K562 (cell line): ENCODE measurements around the gene SLC29A3. TPM values are rescaled to one million over a fixed set of nuclear protein-coding genes. Genes with fewer than 3 reads are reported as not detected.
A peak's percentile ranks its signal among the peaks of the same experiment; 100 is the strongest.

Experiments
- DDX20 ChIP-seq: fragments of 450-650 bp; IDR thresholded peaks from 2 replicates; pipeline ENCODE4 v1.6.1; 2016; ENCODE audit warnings: missing genetic modification characterization, low read depth, mild to moderate bottlenecking, missing compliant biosample characterization, moderate library complexity
- DNMT1 ChIP-seq: fragments of 450-650 bp; IDR thresholded peaks from 2 replicates; pipeline ENCODE4 v1.6.1; 2016; ENCODE audit warnings: antibody characterized with exemption, mild to moderate bottlenecking
- E2F6 ChIP-seq, 2 experiments: IDR thresholded peaks; 2 replicates each; pipeline ENCODE4 v1.6.1; 2011; ENCODE audit warnings: borderline replicate concordance in 1 of 2, control low read depth in 1 of 2, low read depth in 1 of 2, low read length in 1 of 2, mild to moderate bottlenecking in 1 of 2, mixed read lengths in 1 of 2, moderate library complexity in 1 of 2; ENCODE audit not compliant: insufficient read depth in 1 of 2, insufficient read length in 1 of 2, poor library complexity in 1 of 2, severe bottlenecking in 1 of 2; ENCODE audit errors: extremely low read depth in 1 of 2
- E4F1 ChIP-seq: fragments of 250-450 bp; sonication (Bioruptor Pico); IDR thresholded peaks from 2 replicates; pipeline ENCODE4 v1.5.0; 2021; ENCODE audit warnings: mild to moderate bottlenecking, borderline replicate concordance
- ELK1 ChIP-seq: sonication (generic); formaldehyde crosslinking; IDR thresholded peaks from 2 replicates; pipeline ENCODE4 v1.8.1; 2022; ENCODE audit warnings: missing genetic modification reagents
- FOXO4 ChIP-seq: fragments of 450-650 bp; formaldehyde crosslinking; IDR thresholded peaks from 2 replicates; pipeline ENCODE4 v1.4.0; 2020; ENCODE audit warnings: mild to moderate bottlenecking, moderate library complexity
- ID3 ChIP-seq, 2 experiments: fragments of 250-450 bp in 1 of 2; fragments of 450-650 bp in 1 of 2; sonication (Bioruptor Pico) in 1 of 2; IDR thresholded peaks; 2 replicates each; pipeline versions ENCODE4 v1.6.1 to v1.8.0; 2016 to 2021; ENCODE audit warnings: mild to moderate bottlenecking in 2 of 2, moderate library complexity in 2 of 2, missing compliant biosample characterization in 1 of 2, missing genetic modification characterization in 1 of 2
- KDM1A ChIP-seq, 2 experiments: fragments of 450-650 bp; IDR thresholded peaks; 2 replicates each; pipeline ENCODE4 v1.6.1; 2016; ENCODE audit warnings: mild to moderate bottlenecking in 2 of 2
- MBD2 ChIP-seq: sonication (generic); IDR thresholded peaks from 2 replicates; pipeline ENCODE4 v1.6.1; 2016; ENCODE audit warnings: low read depth, borderline replicate concordance
- MCM3 ChIP-seq: fragments of 450-650 bp; IDR thresholded peaks from 2 replicates; pipeline ENCODE4 v1.6.1; 2016
- MECOM ChIP-seq: fragments of 250-450 bp; sonication (Bioruptor Pico); IDR thresholded peaks from 2 replicates; pipeline ENCODE4 v1.8.0; 2022; ENCODE audit warnings: inconsistent platforms
- NCOR1 ChIP-seq: fragments of 450-650 bp; IDR thresholded peaks from 2 replicates; pipeline ENCODE4 v1.6.1; 2016; ENCODE audit warnings: mild to moderate bottlenecking, moderate library complexity
- POLR2B ChIP-seq: fragments of 450-650 bp; IDR thresholded peaks from 2 replicates; pipeline ENCODE4 v1.6.1; 2018; ENCODE audit warnings: low read depth; ENCODE audit not compliant: partially characterized antibody
- SRSF9 ChIP-seq: fragments of 200-400 bp; formaldehyde crosslinking; IDR thresholded peaks from 2 replicates; pipeline ENCODE4 v1.6.1; 2017; ENCODE audit warnings: low read depth, low read length, borderline replicate concordance
- TGIF2 ChIP-seq: sonication (generic); formaldehyde crosslinking; IDR thresholded peaks from 2 replicates; pipeline ENCODE4 v1.8.1; 2022; ENCODE audit warnings: mild to moderate bottlenecking, missing genetic modification reagents, moderate library complexity
- ZNF263 ChIP-seq: sonication (generic); formaldehyde crosslinking; IDR thresholded peaks from 2 replicates; pipeline ENCODE4 v1.8.0; 2022; ENCODE audit warnings: mild to moderate bottlenecking, missing genetic modification reagents, borderline replicate concordance
- ZNF280A ChIP-seq: fragments of 450-650 bp; IDR thresholded peaks from 2 replicates; pipeline ENCODE4 v1.6.1; 2018; ENCODE audit warnings: mild to moderate bottlenecking, low read depth; ENCODE audit not compliant: partially characterized antibody
- ZNF444 ChIP-seq: fragments of 250-450 bp; sonication (Bioruptor Pico); IDR thresholded peaks from 2 replicates; pipeline ENCODE4 v1.4.0; 2020; ENCODE audit warnings: mild to moderate bottlenecking, moderate library complexity
- polyA plus RNA-seq, 8 experiments: library from polyadenylated mRNA; depleted of rRNA in 4 of 8; stranded (reverse) in 5 of 8; unstranded in 3 of 8; fragments of >200 nt; fragmentation: Nextera tagmentation in 2 of 8; fragmentation: Illumina TruSeq in 1 of 8; extraction: Ambion mirVana in 2 of 8; extraction: Trizol in 1 of 8; gene quantifications; 2 replicates each; pipeline versions ENCODE4 v1.2.1 to v1.2.3, GENCODE V29; 2011 to 2014; ENCODE audit warnings: inconsistent platforms in 1 of 8, missing spikeins in 1 of 8
- total RNA-seq, 7 experiments: library from RNA; depleted of rRNA in 6 of 7; stranded (reverse); fragments of >200 nt in 6 of 7; fragmentation: Illumina TruSeq in 2 of 7; extraction: Trizol in 2 of 7; gene quantifications; 2 replicates each; pipeline versions ENCODE4 v1.2.1 to v1.2.3, GENCODE V29; 2011 to 2021; ENCODE audit warnings: low replicate concordance in 1 of 7

The SLC29A3 gene
- total and polyA plus RNA-seq, 9 of the 15 experiments (the other 6 are each of a cell fraction or from before 2014, with no cell fraction given): 2.1 to 10.7 (median 4.6) TPM

GRCh38 chr10:71383972-71384687, 65.1 kb downstream of the SLC29A3 start (continued):
- TF ChIP-seq NCOR1: no peak
- no peak for TF ChIP-seq DDX20 (tag)
- TF ChIP-seq ZNF263: peak; percentile 37; the same call in 1 of the 2 replicates
- TF ChIP-seq MBD2: no peak
- no peak for TF ChIP-seq ZNF444 (CRISPR knock-in tag)
- TF ChIP-seq ZNF280A: no peak
- TF ChIP-seq KDM1A (IDR thresholded peaks at IDR 0.05): no peak
- no peak for TF ChIP-seq SRSF9
- no peak for TF ChIP-seq TGIF2 (CRISPR knock-in tag)
- no peak for TF ChIP-seq MECOM (CRISPR knock-in tag)
- TF ChIP-seq DNMT1: no peak
- TF ChIP-seq ID3 (CRISPR knock-in tag; IDR thresholded peaks at IDR 0.05): no peak
- TF ChIP-seq ID3 (tag; IDR thresholded peaks at IDR 0.05): peak; percentile 38; the same call in 1 of the 2 replicates
- TF ChIP-seq FOXO4 (CRISPR knock-in tag): no peak
- no peak for TF ChIP-seq ELK1 (CRISPR knock-in tag)
- TF ChIP-seq MCM3: no peak
- TF ChIP-seq E4F1 (CRISPR knock-in tag): no peak
- no peak for TF ChIP-seq POLR2B
- no peak for TF ChIP-seq E2F6 (IDR thresholded peaks at IDR 0.05; ENCODE audit: borderline replicate concordance in 1 of 2, extremely low read depth in 1 of 2, insufficient read depth in 1 of 2, insufficient read length in 1 of 2, low read depth in 1 of 2, low read length in 1 of 2, poor library complexity in 1 of 2, severe bottlenecking in 1 of 2)
